ENCODE data around the gene DOCK10. TPM values are rescaled to one million over a fixed set of nuclear protein-coding genes. Genes with fewer than 3 reads are reported as not detected.

DOCK10 gene
- total RNA-seq, 1 experiment from 2014 or later = 52.9 TPM

GRCh38 chr2:224780106-224780505 lies 262.2 kb downstream of the DOCK10 start:
- no peak for DNase-seq (ENCODE audit: low read depth)

- DNase-seq (ENCODE audit: low read depth) = peak; percentile 52
Observed at GRCh38 chr2:224778474-224778877, 263.8 kb downstream of the DOCK10 start.

GRCh38 chr2:224777559-224777930 lies 264.7 kb downstream of the DOCK10 start:
- no peak for DNase-seq (ENCODE audit: low read depth)

- DNase-seq (ENCODE audit: low read depth) = no peak
Observed at GRCh38 chr2:224776795-224777558, 265.3 kb downstream of the DOCK10 start.

GRCh38 chr2:224775647-224776046 lies 266.6 kb downstream of the DOCK10 start:
- DNase-seq (ENCODE audit: low read depth) = no peak

GRCh38 chr2:224774735-224775134 lies 267.5 kb downstream of the DOCK10 start:
- DNase-seq (ENCODE audit: low read depth) = no peak

GRCh38 chr2:224772494-224772893 lies 269.8 kb downstream of the DOCK10 start:
- no peak for DNase-seq (ENCODE audit: low read depth)

- DNase-seq (ENCODE audit: low read depth) = no peak
Observed at GRCh38 chr2:224769489-224769888, 272.8 kb downstream of the DOCK10 start.

- no peak for DNase-seq (ENCODE audit: low read depth)
Observed at GRCh38 chr2:224764565-224765236, 277.6 kb downstream of the DOCK10 start.

- no peak for DNase-seq (ENCODE audit: low read depth)
Observed at GRCh38 chr2:224757934-224758548, 284.2 kb downstream of the DOCK10 start.

GRCh38 chr2:224753743-224754540 lies 288.3 kb downstream of the DOCK10 start:
- DNase-seq (ENCODE audit: low read depth) = no peak

GRCh38 chr2:224751996-224752698 lies 290.1 kb downstream of the DOCK10 start:
- no peak for DNase-seq (ENCODE audit: low read depth)

- DNase-seq (ENCODE audit: low read depth) = no peak
Observed at GRCh38 chr2:224749136-224749535, 293.1 kb downstream of the DOCK10 start.

- no peak for DNase-seq (ENCODE audit: low read depth)
Observed at GRCh38 chr2:224747765-224748164, 294.5 kb downstream of the DOCK10 start.

GRCh38 chr2:224736227-224736626 lies 306.0 kb downstream of the DOCK10 start:
- no peak for DNase-seq (ENCODE audit: low read depth)

- no peak for DNase-seq (ENCODE audit: low read depth)
Observed at GRCh38 chr2:224734949-224735348, 307.3 kb downstream of the DOCK10 start.

GRCh38 chr2:224731665-224732064 lies 310.6 kb downstream of the DOCK10 start:
- DNase-seq (ENCODE audit: low read depth) = no peak

- DNase-seq (ENCODE audit: low read depth) = no peak
Observed at GRCh38 chr2:224729435-224729834, 312.8 kb downstream of the DOCK10 start.

- DNase-seq (ENCODE audit: low read depth) = no peak
Observed at GRCh38 chr2:224724331-224724730, 317.9 kb downstream of the DOCK10 start.

GRCh38 chr2:224723586-224724217 lies 318.6 kb downstream of the DOCK10 start:
- no peak for DNase-seq (ENCODE audit: low read depth)

GRCh38 chr2:224722770-224723169 lies 319.5 kb downstream of the DOCK10 start:
- no peak for DNase-seq (ENCODE audit: low read depth)
